CD4-positive, alpha-beta T cell treated with Interleukin-6 at 100 ng/mL for 8 hours (primary cell): ENCODE results near the gene C16orf96.
"Not testable (repeated sequence)": the region's sequence is repeated elsewhere in the genome, so short reads cannot be mapped to it uniquely, and the experiment has no call there.

ENCODE experiments used
- DNase-seq: peaks from one replicate; pipeline ENCODE4 v3.0.0-alpha.2; 2020; ENCODE audit warnings: mixed read lengths, low spot score

The C16orf96 gene

DNA sequence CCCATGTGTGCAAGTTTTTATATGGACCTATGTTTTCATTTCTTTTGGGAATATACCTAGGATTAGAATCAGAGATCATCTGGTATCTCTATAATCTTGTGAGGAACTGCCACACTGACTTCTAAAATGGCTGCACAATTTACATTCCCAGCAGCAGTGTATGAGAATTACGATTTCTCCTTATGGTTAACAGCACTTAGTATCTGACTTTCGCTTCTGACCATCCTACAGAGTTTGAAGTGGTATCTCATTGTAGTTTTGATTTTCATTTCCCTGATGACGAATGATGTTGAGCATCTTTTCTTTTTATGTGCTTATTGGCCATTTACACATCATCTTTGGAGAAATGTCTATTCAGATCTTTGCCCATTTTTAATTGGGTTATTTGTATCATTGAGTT lies 10.0 kb downstream of the C16orf96 start:
- DNase-seq, result no peak

DNA sequence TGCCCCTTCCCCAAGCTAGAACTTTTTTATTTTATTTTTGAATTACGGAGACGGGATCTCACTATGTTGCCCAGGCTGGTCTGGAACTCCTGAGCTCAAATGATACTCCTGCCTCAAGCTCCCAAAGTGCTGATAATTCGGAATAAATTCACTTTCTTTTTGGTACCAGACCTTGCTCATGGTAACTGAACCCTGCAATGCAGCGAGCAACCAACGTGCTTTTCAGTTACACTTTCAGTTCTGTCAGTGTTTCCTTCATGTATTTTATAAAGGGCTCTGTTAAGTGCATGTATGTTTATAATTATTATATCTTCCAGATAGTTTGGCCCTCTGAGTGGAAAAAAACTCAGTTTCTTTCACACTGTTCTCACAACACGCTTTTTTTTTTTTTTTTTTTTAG lies 13.9 kb downstream of the C16orf96 start:
- no peak for DNase-seq

DNA sequence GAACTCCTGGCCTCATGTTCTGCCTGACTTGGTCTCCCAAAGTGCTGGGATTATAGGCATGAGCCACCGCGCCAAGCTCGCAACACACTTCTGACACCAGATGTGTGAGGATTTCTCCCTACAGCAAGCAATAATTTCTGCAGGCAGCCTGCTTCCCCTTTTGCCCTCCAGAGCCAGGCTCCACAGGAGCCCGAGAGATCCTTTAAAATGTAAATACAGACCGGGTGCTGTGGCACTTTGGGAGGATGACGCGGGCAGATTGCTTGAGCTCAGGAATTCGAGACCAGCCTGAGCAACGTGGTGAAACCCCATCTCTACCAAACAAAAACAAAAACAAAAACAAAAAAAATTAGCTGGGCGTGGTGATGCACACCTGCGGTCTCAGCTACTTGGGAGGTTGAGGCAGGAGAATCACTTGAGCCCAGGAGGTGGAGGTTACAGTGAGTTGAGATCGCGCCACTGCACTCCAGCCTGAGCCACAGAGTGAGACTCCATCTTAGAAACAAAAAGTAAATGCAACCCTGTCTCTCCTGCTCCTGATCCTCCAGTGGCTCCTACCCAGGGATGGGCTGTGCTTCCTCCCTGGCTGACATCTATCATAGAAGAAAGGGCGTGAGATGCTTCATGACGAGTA lies 14.7 kb downstream of the C16orf96 start:
- DNase-seq, result no peak

- no peak for DNase-seq
Measured at GRCh38 chr16:4572715-4573114, 16.6 kb downstream of the C16orf96 start.

- not testable (repeated sequence) for DNase-seq
Measured at GRCh38 chr16:4573926-4574325, 17.8 kb downstream of the C16orf96 start.

DNA sequence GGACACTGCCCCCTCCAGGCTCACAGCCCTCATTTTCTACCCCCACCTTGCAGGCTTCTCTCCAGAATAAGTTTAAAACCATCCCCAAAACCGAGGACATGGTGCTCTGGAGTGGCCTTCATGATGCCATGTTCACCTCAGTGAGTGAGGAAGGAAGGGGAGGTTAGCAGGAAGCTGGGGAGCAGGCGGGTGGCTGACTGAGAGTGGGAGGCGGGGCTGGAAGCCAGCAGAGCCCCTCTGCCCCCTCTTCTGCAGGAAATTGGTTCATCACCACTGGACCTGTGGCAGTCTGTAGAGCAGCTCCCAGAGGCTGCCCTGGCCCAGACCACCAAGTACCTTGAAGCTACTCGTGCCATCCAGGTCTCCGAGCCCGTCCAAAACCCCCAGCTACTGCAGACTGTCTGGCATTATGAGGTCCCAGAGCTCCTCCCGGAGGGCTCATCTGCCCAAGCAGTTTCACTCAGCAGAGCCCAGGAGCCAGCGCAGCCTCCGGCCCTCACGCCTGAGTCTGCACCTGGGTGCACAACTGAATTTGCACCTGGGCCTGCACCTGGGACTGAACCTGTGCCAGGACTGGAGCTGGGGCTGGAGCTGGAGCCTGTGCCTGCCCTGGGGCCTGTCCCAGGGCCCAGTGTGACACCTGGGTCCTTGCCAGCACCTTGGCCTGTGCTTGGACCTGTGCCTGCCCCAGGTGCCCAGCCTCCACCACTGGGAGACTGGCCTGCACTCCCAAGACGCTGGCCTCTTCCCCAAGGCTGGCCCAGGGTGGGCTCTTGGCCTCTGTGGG lies 19.0 kb downstream of the C16orf96 start:
- DNase-seq, result no peak

DNA sequence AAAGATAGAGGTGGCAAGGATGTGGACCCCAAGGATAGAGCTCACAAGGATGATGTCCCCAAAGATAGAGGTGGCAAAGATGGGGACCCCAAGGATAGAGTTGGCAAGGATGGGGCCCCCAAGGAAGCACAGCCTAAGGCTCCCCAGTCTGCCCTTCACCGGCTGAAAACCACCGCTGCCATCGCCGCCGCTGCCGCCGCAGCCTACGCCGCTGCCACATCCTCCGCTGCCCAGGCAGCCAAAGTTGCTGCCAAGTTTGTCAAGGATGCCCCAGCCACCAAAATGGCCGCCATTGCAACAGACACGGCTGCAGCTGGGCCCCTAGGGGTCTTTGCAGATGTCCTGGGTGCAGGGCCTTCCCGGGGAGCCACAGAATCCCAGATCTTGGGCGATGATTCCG lies 19.9 kb downstream of the C16orf96 start:
- no peak for DNase-seq

DNA sequence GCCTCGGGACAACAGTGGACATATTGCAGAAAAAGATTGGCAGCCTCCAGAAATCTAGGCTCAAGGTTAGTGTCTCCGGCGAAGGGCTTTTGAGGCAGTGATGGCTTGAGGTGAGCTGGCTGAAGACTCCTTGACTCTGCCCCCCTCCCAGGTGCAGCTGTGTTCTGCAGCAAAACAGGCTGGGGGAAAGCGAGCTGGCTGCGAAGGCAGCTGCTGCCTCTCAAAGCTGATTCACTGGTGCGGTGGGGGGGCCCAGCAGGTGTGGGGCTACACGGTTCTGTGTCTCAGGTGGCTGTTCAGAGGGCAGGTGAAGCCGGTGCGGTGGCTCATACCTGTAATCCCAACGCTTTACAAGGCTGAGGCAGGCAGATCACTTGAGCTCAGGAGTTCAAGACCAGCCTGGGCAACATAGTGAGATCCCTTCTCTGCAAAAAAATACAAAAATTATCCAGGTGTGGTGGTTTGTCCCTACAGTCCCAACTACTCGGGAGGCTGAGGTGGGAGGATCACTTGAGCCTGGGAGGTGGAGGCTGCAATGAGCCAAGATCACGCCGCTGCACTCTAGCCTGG lies 22.9 kb downstream of the C16orf96 start:
- no peak for DNase-seq

GRCh38 chr16:4580250-4580649 lies 24.1 kb downstream of the C16orf96 start:
- DNase-seq, result no peak

DNA sequence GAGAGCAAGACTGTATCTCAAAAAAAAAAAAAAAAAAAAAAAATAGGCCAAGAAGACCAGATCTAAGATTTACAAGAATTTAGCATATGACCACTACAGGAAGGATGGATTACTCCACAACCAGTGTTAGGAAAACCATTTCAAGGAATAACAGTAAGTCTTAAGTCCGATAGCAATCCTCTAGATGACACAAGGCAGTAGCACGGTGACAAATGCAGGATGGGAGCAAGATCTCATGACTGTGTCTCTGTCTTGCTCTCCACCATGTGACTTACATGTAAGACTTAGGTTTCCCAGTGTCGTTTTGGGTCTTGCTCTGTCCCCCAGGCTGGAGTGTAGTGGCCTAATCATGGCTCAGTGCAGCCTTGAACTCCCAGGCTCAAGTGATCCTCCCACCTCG lies 27.8 kb downstream of the C16orf96 start:
- no peak for DNase-seq

DNA sequence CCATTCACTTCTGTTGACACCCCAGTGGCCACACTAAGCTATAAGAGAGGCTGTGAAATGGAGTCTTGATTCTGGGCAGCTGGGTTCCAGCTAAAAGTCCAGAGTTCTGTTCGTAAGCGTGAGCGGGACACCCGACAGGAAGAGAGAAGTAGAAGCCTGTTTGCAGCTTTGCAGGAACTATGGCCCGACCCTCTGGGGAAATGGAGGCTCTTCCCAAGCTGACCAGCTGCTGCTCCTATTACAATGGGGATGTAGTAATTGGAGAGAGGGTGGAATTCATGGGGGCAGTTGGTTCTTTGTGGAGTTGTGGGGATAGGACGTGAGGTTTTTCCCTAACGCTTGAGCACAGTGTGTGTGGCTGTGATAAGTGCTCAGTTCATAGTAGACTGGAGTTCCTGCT lies 30.2 kb downstream of the C16orf96 start:
- DNase-seq, result no peak

GRCh38 chr16:4588386-4588785 lies 32.2 kb downstream of the C16orf96 start:
- DNase-seq, result no peak

DNA sequence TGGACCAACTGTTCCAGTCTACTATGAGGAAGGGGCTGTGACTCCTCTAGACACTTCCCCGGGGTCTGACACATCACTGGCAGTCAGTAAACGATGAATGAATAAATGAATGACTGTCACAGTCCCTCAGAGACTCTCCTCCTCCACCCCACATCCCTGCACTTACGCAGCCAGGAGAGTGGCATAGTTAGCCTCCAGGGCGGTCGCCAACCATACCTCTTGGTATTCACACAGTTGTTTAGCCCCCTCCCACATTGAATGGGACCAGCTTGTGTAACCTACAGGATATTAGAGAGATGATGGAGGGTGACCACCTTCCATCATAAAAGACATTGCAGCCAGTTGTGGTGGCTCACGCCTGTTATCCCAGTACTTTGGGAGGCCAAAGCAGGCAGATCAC lies 32.8 kb downstream of the C16orf96 start:
- no peak for DNase-seq

DNA sequence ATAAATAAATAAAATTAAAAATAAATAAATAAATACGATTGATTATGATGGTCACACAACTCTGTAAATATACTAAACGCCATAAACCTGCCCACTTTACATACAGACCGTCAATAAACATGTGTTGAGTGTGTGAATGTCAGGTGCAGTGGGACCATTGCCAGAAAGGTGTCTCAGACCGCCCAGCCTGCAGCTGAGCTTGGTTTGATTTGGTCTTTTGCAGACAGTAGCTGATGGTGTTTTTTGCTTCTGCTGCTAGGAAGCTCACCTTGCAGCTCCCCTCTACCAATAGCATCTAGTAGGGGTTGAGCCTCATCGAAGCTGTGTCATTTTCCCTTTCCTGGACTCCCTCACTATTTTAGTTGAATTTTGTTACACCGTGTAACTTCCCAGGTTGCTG lies 35.1 kb downstream of the C16orf96 start:
- DNase-seq, result no peak

GRCh38 chr16:4591706-4592470 lies 35.7 kb downstream of the C16orf96 start:
- no peak for DNase-seq

DNA sequence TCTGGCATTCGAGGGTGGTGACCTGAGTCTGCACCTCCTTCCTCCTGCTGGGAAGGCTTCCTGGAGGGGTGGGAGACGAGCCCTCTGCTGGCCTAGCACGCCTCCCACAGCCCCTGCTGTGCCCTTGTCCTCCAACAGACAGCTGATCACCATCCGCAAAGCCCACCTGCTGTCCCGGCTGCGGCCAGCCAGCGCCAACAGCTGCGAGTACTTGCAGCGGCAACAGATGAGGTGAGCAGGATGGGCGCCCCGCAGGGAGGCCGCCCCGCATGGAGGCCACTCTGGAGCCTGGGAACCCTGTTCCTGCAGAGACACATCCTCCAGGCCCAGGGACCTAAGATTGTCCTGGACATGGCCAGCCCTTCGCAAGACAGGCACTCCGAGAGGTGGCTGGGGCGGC lies 36.9 kb downstream of the C16orf96 start:
- DNase-seq, result no peak

- no peak for DNase-seq
Measured at GRCh38 chr16:4594433-4595410, 38.6 kb downstream of the C16orf96 start.

DNA sequence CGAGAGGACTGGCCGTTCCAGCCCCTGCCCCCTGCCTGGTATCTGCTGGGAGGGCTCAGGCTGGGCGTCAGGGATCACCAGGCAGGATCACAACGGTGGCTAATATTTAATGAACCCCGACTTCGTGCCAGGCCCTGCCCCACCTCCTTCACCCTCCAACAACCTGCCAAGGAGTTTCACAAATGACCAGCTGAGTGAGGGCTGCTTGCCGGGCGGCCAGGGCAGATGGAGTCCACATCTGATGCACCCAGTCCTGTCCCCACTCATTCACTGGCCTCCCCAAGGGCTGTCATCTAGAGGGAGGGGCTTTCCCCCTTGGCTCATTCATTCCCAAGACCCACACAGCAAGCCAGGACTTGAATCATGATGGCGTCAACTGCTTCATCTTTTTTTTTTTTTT lies 41.0 kb downstream of the C16orf96 start:
- no peak for DNase-seq

DNA sequence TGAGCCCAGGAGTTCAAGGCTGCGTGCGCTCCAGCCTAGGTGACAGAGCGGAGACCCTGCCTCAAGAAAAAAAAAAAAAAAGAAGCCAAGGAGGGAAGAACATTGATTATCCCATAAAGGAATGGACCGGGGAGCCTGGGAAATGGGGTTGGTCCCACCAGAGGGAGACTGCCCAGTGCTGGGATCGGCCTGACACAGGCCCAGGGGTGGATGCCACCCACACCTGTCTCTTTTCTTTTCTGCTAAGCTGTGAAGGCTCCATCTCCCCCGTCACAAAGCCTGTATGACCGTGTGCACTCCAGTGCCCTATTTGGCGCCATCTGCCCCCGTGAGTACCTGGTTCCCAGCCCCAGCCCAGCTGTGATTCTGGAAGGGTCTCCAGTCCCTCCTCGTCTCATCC lies 42.9 kb downstream of the C16orf96 start:
- no peak for DNase-seq

DNA sequence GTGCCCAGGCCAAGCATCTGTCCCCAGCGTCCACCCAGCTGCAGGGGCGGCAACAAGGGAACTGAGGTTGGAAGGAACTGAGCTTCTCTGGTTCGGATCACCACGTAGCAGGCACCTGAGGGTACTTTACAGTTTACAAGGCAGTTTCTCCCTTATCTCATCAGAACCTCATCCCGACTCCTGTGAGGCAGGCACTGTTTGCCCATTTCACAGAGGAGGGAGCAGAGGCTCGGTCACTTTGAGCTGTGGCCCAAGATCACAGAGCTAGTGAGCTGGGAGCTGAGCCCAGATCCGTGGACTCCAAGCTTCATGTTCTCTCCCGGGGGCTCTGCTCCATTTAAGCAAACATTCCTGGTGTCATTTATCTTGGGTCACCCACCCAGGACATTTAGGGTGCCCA lies 43.4 kb downstream of the C16orf96 start:
- DNase-seq, result no peak

DNA sequence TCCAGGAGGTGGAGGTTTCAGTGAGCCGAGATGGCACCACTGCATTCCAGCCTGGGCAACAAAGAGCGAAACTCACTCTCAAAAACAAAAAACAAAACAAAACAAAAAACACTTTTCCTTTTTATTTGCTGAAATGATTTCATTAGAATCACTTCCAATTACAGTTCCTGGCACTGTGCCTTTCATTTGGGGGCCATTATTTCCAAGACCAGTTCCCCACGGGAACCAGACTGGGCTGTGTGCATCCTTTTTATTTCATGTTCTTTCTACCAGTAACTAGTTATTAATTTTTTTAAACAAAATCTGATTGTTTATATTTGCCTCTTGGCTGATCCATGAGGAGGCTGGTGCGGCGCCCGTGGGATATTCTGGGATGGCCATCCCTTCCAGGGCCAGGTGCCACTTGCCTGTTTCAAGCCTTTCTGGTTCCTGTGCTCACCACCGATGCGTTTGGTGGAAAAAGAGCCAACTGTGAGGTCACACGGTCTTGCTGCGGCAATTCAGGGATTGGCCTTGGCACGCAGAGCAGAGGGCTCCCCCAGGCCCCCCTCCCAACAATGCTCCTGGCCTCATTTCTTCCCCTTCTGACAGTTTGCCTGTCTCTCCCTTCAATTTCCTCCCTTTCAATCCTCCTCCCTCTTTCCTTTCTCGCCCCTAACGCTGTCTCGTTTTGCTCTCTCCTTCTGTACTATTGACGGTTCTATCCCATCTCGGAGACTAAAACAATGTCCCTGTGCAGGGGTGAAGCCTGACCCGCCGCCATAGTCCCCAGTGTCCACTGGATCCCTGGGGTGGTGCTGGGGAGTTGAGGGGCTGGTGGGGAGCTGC lies 45.1 kb downstream of the C16orf96 start:
- no peak for DNase-seq
